ENCODE data around the gene ANGEL2. TPM values are rescaled to one million over a fixed set of nuclear protein-coding genes. Genes with fewer than 3 reads are reported as not detected.

Gene ANGEL2
- total RNA-seq, 1 experiment from 2014 or later: 34.8 TPM

DNA sequence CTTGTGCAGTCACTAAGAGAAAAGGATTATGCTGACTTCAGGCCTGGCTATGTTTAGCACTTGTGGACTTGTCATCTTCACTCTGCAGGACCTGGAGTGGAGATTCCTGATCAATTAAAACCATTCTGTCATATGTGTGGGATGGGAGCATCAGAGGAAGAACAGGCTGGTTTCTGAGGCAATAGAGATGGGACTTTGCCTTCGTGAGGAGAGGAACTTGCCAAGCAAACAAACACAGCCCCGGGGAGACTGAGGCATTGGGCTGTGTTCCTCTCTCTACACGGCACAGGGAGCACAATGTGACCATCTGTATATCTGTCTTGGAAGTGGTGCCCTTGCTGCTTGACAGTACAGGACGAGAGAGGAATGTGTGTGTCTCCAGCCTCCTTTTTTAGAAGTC, 42.2 kb downstream of the ANGEL2 start:
- no TSS peak for BruUV-seq (replicated peaks)
- intact Hi-C loops (cut with micrococcal nuclease; ENCODE audit: unreplicated experiment): no loop called here
- peaks cover 4% of the 10 kb centered on the region; the same call in 1 of the 2 replicates for H3K27me3 ChIP-seq (ENCODE audit: control insufficient read depth, insufficient read depth, low read length)
- no peaks in the 10 kb centered on the region for H3K36me3 ChIP-seq (ENCODE audit: control insufficient read depth, insufficient read depth, low read length)
- H3K4me3 ChIP-seq (ENCODE audit: low read depth in 2 of 2, low read length in 2 of 2): no peak overlapping the region
- POLR2A ChIA-PET: no interaction called here
- H3K27ac ChIP-seq (ENCODE audit: low read length): no peak overlapping the region
- in situ Hi-C loops (cut with HindIII; ENCODE audit: low pct_unique_long_range_greater_than_20kb, low sequenced_read_pairs): no loop called here
- TF ChIP-seq POLR2AphosphoS5 (IDR thresholded peaks at IDR 0.05; ENCODE audit: low read depth, low read length): no peak
- TF ChIP-seq TCF7L2 (IDR thresholded peaks at IDR 0.05; ENCODE audit: low read depth, low read length): no peak
- TF ChIP-seq, protein P1, sequence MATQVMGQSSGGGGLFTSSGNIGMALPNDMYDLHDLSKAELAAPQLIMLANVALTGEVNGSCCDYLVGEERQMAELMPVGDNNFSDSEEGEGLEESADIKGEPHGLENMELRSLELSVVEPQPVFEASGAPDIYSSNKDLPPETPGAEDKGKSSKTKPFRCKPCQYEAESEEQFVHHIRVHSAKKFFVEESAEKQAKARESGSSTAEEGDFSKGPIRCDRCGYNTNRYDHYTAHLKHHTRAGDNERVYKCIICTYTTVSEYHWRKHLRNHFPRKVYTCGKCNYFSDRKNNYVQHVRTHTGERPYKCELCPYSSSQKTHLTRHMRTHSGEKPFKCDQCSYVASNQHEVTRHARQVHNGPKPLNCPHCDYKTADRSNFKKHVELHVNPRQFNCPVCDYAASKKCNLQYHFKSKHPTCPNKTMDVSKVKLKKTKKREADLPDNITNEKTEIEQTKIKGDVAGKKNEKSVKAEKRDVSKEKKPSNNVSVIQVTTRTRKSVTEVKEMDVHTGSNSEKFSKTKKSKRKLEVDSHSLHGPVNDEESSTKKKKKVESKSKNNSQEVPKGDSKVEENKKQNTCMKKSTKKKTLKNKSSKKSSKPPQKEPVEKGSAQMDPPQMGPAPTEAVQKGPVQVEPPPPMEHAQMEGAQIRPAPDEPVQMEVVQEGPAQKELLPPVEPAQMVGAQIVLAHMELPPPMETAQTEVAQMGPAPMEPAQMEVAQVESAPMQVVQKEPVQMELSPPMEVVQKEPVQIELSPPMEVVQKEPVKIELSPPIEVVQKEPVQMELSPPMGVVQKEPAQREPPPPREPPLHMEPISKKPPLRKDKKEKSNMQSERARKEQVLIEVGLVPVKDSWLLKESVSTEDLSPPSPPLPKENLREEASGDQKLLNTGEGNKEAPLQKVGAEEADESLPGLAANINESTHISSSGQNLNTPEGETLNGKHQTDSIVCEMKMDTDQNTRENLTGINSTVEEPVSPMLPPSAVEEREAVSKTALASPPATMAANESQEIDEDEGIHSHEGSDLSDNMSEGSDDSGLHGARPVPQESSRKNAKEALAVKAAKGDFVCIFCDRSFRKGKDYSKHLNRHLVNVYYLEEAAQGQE (IDR thresholded peaks at IDR 0.05; ENCODE audit: insufficient read depth in 1 of 2, low read depth in 2 of 2, low read length in 1 of 2): no peak
- TF ChIP-seq, protein P2, sequence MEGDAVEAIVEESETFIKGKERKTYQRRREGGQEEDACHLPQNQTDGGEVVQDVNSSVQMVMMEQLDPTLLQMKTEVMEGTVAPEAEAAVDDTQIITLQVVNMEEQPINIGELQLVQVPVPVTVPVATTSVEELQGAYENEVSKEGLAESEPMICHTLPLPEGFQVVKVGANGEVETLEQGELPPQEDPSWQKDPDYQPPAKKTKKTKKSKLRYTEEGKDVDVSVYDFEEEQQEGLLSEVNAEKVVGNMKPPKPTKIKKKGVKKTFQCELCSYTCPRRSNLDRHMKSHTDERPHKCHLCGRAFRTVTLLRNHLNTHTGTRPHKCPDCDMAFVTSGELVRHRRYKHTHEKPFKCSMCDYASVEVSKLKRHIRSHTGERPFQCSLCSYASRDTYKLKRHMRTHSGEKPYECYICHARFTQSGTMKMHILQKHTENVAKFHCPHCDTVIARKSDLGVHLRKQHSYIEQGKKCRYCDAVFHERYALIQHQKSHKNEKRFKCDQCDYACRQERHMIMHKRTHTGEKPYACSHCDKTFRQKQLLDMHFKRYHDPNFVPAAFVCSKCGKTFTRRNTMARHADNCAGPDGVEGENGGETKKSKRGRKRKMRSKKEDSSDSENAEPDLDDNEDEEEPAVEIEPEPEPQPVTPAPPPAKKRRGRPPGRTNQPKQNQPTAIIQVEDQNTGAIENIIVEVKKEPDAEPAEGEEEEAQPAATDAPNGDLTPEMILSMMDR (IDR thresholded peaks at IDR 0.05): no peak
- no peak for TF ChIP-seq SIN3A (IDR thresholded peaks at IDR 0.05; ENCODE audit: borderline replicate concordance, insufficient read depth, low read depth, low read length)
- ATAC-seq: no peak
- no peaks in the 10 kb centered on the region for H3K9me3 ChIP-seq (ENCODE audit: control insufficient read depth, insufficient read depth, low read depth, low read length)
- no peaks in the 10 kb centered on the region for H3K4me1 ChIP-seq (ENCODE audit: control insufficient read depth, insufficient read depth, low read length)
- DNase-seq (ENCODE audit: low read depth, low spot score): no peak
- CTCF ChIA-PET: no interaction called here

DNA sequence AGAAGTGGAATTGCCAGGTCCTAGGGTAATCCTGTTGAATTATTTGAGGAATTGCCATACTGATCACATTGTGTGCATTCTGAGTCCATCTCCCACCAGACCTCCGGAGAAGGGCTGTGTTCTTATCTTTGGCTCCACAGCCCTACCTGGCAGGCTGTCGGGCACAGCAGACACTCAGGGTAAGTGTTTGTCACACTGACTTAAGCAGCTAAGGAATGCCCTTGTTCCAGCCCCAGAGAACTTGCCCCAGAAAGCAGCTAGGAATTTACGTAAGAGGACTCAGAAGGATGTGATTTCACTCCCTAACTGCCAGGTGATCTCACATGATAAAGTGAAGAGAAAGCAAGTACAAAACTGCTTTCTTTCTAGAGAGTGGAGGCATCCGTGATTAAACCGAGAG, 44.4 kb downstream of the ANGEL2 start:
- Histone ChIP-seq H3K9me3 (ENCODE audit: control insufficient read depth, insufficient read depth, low read depth, low read length) (no peaks in the 10 kb centered on the region), H3K36me3 (ENCODE audit: control insufficient read depth, insufficient read depth, low read length) (no peaks in the 10 kb centered on the region), H3K27me3 (ENCODE audit: control insufficient read depth, insufficient read depth, low read length) (peaks cover 14% of the 10 kb centered on the region), H3K4me1 (ENCODE audit: control insufficient read depth, insufficient read depth, low read length) (no peaks in the 10 kb centered on the region), H3K4me3 (ENCODE audit: low read depth in 2 of 2, low read length in 2 of 2) (no peak overlapping the region), H3K27ac (ENCODE audit: low read length) (no peak overlapping the region)
- in situ Hi-C loops (cut with HindIII; ENCODE audit: low pct_unique_long_range_greater_than_20kb, low sequenced_read_pairs): no loop called here
- ChIA-PET POLR2A (no interaction called here), CTCF (no interaction called here)
- DNase-seq (ENCODE audit: low read depth, low spot score) (no peak), ATAC-seq (no peak)
- no peak for TF ChIP-seq POLR2AphosphoS5 (IDR thresholded peaks at IDR 0.05; ENCODE audit: low read depth, low read length)
- TF ChIP-seq, protein P2 (IDR thresholded peaks at IDR 0.05): no peak
- TF ChIP-seq TCF7L2 (IDR thresholded peaks at IDR 0.05; ENCODE audit: low read depth, low read length): no peak
- no TSS peak for BruUV-seq (replicated peaks)
- intact Hi-C loops (cut with micrococcal nuclease; ENCODE audit: unreplicated experiment): no loop called here

All from Panc1 (cell line).